Heart left ventricle (tissue), 16 donors: Measurements from ENCODE around the gene KNDC1. TPM values are rescaled to one million over a fixed set of nuclear protein-coding genes. Genes with fewer than 3 reads are reported as not detected.
"Not testable (repeated sequence)": the region's sequence is repeated elsewhere in the genome, so short reads cannot be mapped to it uniquely, and the experiment has no call there.

Experiments
- ATAC-seq, 4 donors: fragments of 200-7000 bp; cut with Tn5 transposase; one replicate each; pipeline ENCODE4 v1.9.1; 2020 to 2022; ENCODE audit warnings: moderate library complexity in 4 of 4, mild to moderate bottlenecking in 3 of 4, moderate number of reproducible peaks in 1 of 4
- DNase-seq, 5 donors: peaks; one replicate each; pipeline ENCODE4 v3.0.0-alpha.2; 2020
- H3K27ac ChIP-seq, 12 donors: fragments of 200-600 bp; sonication (generic) in 4 of 12; one replicate each; pipeline versions ENCODE4 v1.5.0 to v1.8.0; 2016 to 2022; ENCODE audit warnings: mild to moderate bottlenecking in 2 of 12
- H3K27me3 ChIP-seq, 9 donors: fragments of 200-600 bp; sonication (generic) in 2 of 9; one replicate each; pipeline versions ENCODE4 v1.5.1 to v1.8.0; 2016 to 2022; ENCODE audit warnings: mild to moderate bottlenecking in 3 of 9
- H3K36me3 ChIP-seq, 9 donors: fragments of 200-600 bp; sonication (generic) in 2 of 9; one replicate each; pipeline versions ENCODE4 v1.5.0 to v1.8.0; 2018 to 2022; ENCODE audit warnings: mild to moderate bottlenecking in 2 of 9
- H3K4me1 ChIP-seq, 12 donors: fragments of 200-600 bp; sonication (generic) in 4 of 12; one replicate each; pipeline versions ENCODE4 v1.5.0 to v1.8.0; 2016 to 2022; ENCODE audit warnings: mild to moderate bottlenecking in 3 of 12
- H3K4me3 ChIP-seq, 12 donors: fragments of 200-600 bp; sonication (generic) in 4 of 12; one replicate each; pipeline versions ENCODE4 v1.5.0 to v1.8.0; 2017 to 2022; ENCODE audit warnings: mild to moderate bottlenecking in 9 of 12, moderate library complexity in 4 of 12
- H3K9me3 ChIP-seq, 12 donors: fragments of 200-600 bp; sonication (generic) in 4 of 12; one replicate each; pipeline versions ENCODE4 v1.5.0 to v1.8.0; 2016 to 2022; ENCODE audit warnings: mild to moderate bottlenecking in 1 of 12
- POLR2A ChIP-seq, 2 donors: fragments of 450-650 bp; IDR thresholded peaks; one replicate each; pipeline ENCODE4 v1.6.1; 2017; ENCODE audit warnings: antibody characterized with exemption in 2 of 2, mild to moderate bottlenecking in 2 of 2, moderate library complexity in 2 of 2
- WGBS, 4 donors: extraction: QIAGEN DNeasy Blood & Tissue Kit in 2 of 4; methylation state at CpG; one replicate each; pipeline versions ENCODE4 v1.1.5 to v1.1.7; 2013 to 2018; 5-methylcytosine and 5-hydroxymethylcytosine counted together
- intact Hi-C, 10 donors: fragments of 100-400 bp; cut with DNase I; formaldehyde crosslinking; loops; one replicate each; pipeline versions ENCODE4 v1.11.1 to v1.14.2; 2022
- long read RNA-seq, 3 donors: library from polyadenylated mRNA; unstranded; transcript quantifications; one replicate each; pipeline ENCODE4 v2.0.0, GENCODE V29; 2020 to 2021
- polyA plus RNA-seq, 2 donors: library from polyadenylated mRNA; stranded (reverse); fragments of 200-250 nt; gene quantifications; one replicate each; pipeline ENCODE4 v1.2.3, GENCODE V29; 2013
- total RNA-seq, 9 donors: library from RNA; depleted of rRNA in 2 of 9; stranded (reverse); fragments of >200 nt in 2 of 9; fragmentation: NEBNext Ultra II Directional in 3 of 9; extraction: Animal tissue kit (Norgen Biotek cat#: 25700) in 3 of 9; gene quantifications; one replicate each; pipeline versions ENCODE4 v1.1.0 to v1.2.4, GENCODE V29; 2016 to 2023
- TF ChIP-seq, protein P1 (sequence below), 12 donors: fragments of 200-600 bp; sonication (generic) in 4 of 12; IDR thresholded peaks; one replicate each; pipeline versions ENCODE4 v1.5.0 to v1.8.0; 2018 to 2022; ENCODE audit warnings: antibody characterized with exemption in 12 of 12, mild to moderate bottlenecking in 5 of 12
- donor health status: ischemic (EF 13 %, LVEDD 7.1; RV severe dilation, severe dysfunction).
- donor health status: healthy with polysubstance abuse.
- donor health status: DM: no; HTN: yes; CAD: no.
- donor health status: DM: no; HTN: no; CAD: no.
- donor health status: ischemic (EF 25% LVEDD 6.9; RV normal size, moderate dysfunction).
- donor health status: ischemic (EF 25% LVEDD 5.7; RV mildly dilated, moderate dysfunction).
- donor health status: healthy.
- donor health status: DM: yes; HTN: yes; CAD: no.
- donor health status: ischemic (EF 35%, LVEDD 5.7; RV mildly dilated, moderate dysfunction).
- donor health status: nonischemic (EF 11% LVEDD 7.7; RV severe dilation, severe dysfunction).
- donor health status: DM: yes; HTN: yes; CAD: no.
- donor health status: PGD.
- donor health status: ischemic (EF 29% LVEDD 5.4; RV normal size, mild dysfunction).
- donor health status: nonischemic (EF 23%, LVEDD 6.1; RV moderate dilation, normal function).

The KNDC1 gene, protein sequence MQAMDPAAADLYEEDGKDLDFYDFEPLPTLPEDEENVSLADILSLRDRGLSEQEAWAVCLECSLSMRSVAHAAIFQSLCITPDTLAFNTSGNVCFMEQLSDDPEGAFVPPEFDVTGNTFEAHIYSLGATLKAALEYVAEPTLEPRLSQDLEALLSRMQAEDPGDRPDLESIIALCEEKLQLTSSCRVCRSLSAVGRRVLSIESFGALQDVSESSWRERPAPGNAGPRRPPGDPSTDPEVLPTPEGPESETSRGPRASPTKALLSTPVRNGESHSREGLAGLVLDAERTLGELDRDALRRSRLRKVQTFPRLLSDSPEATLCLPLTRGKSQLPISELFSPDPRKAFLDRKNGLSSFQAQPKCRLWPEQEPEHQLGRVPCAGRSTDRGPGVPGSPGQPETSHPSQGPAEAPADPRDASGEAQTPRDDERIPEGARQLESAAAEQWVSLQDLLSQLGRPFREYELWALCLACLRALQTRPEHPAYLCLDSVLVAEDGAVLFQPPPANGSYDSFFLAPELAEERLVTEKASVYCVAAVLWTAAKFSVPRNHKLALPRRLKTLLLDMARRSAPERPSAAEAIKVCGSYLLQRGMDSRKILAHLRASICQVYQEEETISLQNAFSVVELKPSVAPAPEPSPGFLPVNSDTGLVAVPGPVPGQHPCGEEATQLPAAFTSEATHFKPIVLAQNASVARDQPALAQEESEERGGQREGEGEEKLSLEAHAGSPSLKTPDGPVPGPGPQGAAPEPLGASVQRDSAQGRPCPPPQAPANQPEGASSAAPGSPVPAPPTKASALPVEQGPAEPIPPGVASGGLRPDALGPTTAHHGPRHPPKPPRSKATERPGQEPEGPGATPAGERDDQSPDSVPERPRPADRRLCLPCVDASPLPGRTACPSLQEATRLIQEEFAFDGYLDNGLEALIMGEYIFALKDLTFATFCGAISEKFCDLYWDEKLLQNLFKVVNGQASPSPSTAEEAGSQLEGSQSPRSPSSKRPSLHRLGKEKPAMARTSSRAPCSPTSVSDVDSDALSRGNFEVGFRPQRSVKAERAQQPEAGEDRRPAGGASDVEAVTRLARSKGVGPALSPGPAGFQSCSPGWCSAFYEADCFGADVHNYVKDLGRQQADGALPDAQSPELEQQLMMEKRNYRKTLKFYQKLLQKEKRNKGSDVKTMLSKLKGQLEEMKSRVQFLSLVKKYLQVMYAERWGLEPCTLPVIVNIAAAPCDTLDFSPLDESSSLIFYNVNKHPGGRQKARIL (N-terminal part only)
- total RNA-seq (1 to 10 TPM in 1 of 9 donors, under 1 TPM in 6, not detected in 2; 0.05 to 2.9 (median 0.13) TPM), polyA plus RNA-seq (under 1 TPM in 1 of 2 donors, not detected in 1; 0.04 TPM)
- long read RNA-seq, donor 1, partial matches to known transcripts, result 1 of 1 reads
- long read RNA-seq, donor 1, other reads (novel, unspliced or antisense), result 0 of 1 reads
- long read RNA-seq, donor 2, result 0 reads
- long read RNA-seq, donor 3, result 0 reads

DNA sequence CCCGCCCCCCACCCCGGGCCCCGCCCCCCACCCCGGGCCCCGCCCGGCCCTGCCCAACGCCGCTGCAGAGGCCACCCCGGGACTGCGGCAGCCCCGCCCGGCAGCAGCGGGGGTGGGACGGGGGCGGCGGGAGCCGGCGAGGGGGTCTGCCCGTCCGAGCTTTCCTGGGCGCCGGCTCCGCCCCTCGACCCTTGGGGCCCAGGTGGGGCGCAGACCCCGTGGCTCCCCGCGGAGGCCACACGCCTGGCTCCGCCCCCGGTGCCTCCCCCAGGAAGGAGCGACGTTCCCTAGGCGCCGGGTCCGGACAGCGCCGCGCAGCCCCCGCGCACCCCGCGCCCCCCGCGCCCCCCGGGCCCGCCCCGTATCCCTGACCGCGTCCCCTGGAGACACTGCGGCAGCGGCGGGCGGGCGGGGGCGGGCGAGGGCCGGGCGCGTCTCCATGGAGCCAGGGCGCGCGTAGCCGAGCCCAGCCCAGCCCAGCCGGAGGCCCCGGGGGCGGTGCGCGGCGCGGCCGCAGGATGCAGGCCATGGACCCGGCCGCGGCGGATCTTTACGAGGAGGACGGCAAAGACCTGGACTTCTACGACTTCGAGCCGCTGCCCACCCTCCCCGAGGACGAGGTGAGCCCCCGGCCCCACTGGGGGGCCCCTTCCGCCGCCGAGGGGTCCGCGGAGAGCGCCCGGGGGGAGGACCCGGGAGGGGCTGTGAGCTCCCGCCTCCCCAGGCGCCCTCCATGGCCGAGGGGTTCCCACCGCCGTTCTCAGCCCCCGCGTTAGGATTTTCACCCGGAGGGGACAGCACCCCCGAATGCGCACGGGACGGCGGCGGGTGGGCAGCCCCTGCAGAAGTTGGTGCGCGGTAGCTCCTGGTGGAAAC is at the start of gene KNDC1:
Gene KNDC1 (plus strand): TSS at position 270 of the 876 bp plus-strand sequence. CDS start 249 bp downstream, at position 519.
- H3K27me3 ChIP-seq, result peaks cover 14 to 51% (median 30%) of the 10 kb centered on the region in 9 donors
- ATAC-seq (peak in 2 of 4 donors; percentile 49 to 69), DNase-seq (peak in 1 of 5 donors; percentile 26)
- intact Hi-C loops, result no loop called here
- peaks cover 0 to 21% (median 11%) of the 10 kb centered on the region in 12 donors for H3K4me1 ChIP-seq
- peak within 1 kb of the TSS; percentile 23 to 72 (median 51) for H3K4me3 ChIP-seq
- TF ChIP-seq, protein P1, sequence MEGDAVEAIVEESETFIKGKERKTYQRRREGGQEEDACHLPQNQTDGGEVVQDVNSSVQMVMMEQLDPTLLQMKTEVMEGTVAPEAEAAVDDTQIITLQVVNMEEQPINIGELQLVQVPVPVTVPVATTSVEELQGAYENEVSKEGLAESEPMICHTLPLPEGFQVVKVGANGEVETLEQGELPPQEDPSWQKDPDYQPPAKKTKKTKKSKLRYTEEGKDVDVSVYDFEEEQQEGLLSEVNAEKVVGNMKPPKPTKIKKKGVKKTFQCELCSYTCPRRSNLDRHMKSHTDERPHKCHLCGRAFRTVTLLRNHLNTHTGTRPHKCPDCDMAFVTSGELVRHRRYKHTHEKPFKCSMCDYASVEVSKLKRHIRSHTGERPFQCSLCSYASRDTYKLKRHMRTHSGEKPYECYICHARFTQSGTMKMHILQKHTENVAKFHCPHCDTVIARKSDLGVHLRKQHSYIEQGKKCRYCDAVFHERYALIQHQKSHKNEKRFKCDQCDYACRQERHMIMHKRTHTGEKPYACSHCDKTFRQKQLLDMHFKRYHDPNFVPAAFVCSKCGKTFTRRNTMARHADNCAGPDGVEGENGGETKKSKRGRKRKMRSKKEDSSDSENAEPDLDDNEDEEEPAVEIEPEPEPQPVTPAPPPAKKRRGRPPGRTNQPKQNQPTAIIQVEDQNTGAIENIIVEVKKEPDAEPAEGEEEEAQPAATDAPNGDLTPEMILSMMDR (IDR thresholded peaks at IDR 0.05), result no peak
- no peak for TF ChIP-seq POLR2A (IDR thresholded peaks at IDR 0.05)
- H3K9me3 ChIP-seq, result no peaks in the 10 kb centered on the region
- no peak within 1 kb of the TSS for H3K27ac ChIP-seq
- no peaks in the 10 kb centered on the region for H3K36me3 ChIP-seq
- WGBS, 4 donors, result 0 to 1% (median 1%) methylated on average over 35 to 108 of the region's 108 CpGs

DNA sequence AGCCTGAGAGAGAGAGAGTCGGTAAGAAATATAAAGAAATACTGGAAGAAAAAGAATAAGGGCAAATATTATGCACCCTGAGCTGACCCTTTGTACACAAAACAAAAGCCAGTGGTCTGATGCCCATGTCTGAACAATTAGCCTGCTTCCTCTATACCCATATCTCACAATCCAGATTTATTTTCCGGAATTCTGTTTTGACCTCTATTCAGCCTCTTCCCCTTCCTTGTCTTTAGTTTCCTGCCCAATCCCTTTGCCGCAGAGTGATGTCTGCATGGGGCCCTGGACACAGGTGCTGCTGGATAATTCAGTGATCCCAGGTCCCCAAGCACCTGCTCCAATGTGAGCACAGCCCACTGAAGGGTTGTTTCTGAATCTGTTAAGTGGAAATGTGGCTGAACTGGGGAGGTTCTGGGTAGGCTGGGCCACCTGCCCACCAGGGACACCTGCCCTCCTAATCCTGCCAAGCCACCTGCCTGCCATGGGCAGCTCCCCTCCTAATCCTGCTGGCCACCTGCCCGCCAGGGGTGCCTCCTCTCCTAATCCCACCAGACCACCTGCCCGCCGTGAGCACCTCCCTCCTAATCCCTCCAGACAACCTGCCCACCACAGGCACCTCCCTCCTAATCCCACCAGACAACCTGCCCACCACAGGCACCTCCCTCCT is 49.3 kb upstream of the KNDC1 start:
- H3K4me1 ChIP-seq, result peaks cover 0 to 11% (median 0%) of the 10 kb centered on the region in 12 donors
- no peak for DNase-seq
- H3K4me3 ChIP-seq, result no peak overlapping the region
- peak overlapping the region in 1 of 12 donors; percentile 11 for H3K27ac ChIP-seq
- H3K27me3 ChIP-seq, result peaks cover 0 to 6% (median 0%) of the 10 kb centered on the region in 9 donors
- WGBS, 4 donors, result 50 to 65% (median 56%) methylated on average over 4 to 6 of the region's 6 CpGs
- H3K9me3 ChIP-seq, result peaks cover 0 to 28% (median 19%) of the 10 kb centered on the region in 12 donors
- TF ChIP-seq POLR2A (IDR thresholded peaks at IDR 0.05), result no peak
- TF ChIP-seq, protein P1 (IDR thresholded peaks at IDR 0.05), result no peak
- intact Hi-C loops, result no loop called here
- no peaks in the 10 kb centered on the region for H3K36me3 ChIP-seq
- ATAC-seq, result no peak

DNA sequence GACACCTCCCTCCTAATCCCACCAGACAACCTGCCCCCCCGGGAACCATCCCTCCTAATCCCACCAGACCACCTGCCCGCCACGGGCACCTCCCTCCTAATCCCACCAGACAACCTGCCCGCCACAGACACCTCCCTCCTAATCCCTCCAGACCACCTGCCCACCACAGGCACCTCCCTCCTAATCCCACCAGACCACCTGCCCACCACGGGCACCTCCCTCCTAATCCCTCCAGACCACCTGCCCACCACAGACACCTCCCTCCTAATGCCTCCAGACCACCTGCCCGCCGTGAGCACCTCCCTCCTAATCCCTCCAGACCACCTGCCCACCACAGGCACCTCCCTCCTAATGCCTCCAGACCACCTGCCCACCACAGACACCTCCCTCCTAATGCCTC is 48.4 kb upstream of the KNDC1 start:
- ATAC-seq, intact Hi-C loops, H3K27ac ChIP-seq, H3K36me3 ChIP-seq, H3K4me3 ChIP-seq, H3K27me3 ChIP-seq: not testable (repeated sequence)
- 13 to 31% (median 20%) methylated on average over 4 to 6 of the region's 7 CpGs for WGBS, 4 donors
- DNase-seq, result peak in 1 of 5 donors; percentile 10
- peaks cover 0 to 11% (median 0%) of the 10 kb centered on the region in 12 donors for H3K4me1 ChIP-seq
- H3K9me3 ChIP-seq, result peaks cover 0 to 23% (median 16%) of the 10 kb centered on the region in 12 donors
